Measurements from ENCODE around the gene OR2D2. TPM values are rescaled to one million over a fixed set of nuclear protein-coding genes. Genes with fewer than 3 reads are reported as not detected.
"Not testable (repeated sequence)": the region's sequence is repeated elsewhere in the genome, so short reads cannot be mapped to it uniquely, and the experiment has no call there.

Gene OR2D2
- total RNA-seq, 2 experiments from 2014 or later: 1.4 to 3.2 TPM

- H3K4me3 ChIP-seq (ENCODE audit: low read depth, low read length, poor library complexity, severe bottlenecking): no peak overlapping the region
- no peaks in the 10 kb centered on the region for H3K9me2 ChIP-seq (ENCODE audit: insufficient read depth, low read length)
- H3K9me3 ChIP-seq (ENCODE audit: low read length): peaks cover 6% of the 10 kb centered on the region; the same call in 1 of the 2 replicates
- H3K36me3 ChIP-seq (ENCODE audit: insufficient read depth, low read length): no peaks in the 10 kb centered on the region
- H2AFZ ChIP-seq (ENCODE audit: low read length): no peak overlapping the region
- DNase-seq (ENCODE audit: low spot score): no peak
- no peaks in the 10 kb centered on the region for H3K4me1 ChIP-seq (ENCODE audit: insufficient read depth, low read length, poor library complexity, severe bottlenecking)
- intact Hi-C loops (cut with micrococcal nuclease; ENCODE audit: unreplicated experiment): no loop called here
- ChIA-PET POLR2A (interaction anchor here (0.7 kb wide), 1 partner anchor 793 kb away, joined by 4 read pairs; no protein-coding TSS in a partner anchor), CTCF (ENCODE audit: unreplicated experiment) (no interaction called here)
- TF ChIP-seq CTCF (conservative IDR thresholded peaks at IDR 0.05; ENCODE audit: low read length): no peak
- no peak for TF ChIP-seq EZH2phosphoT487 (IDR thresholded peaks at IDR 0.05; ENCODE audit: borderline replicate concordance, low read depth, low read length)
- no peak overlapping the region for H3K27ac ChIP-seq (ENCODE audit: low read depth, low read length, poor library complexity, severe bottlenecking)
- no TSS peak for BruUV-seq (replicated peaks)
- H4K20me1 ChIP-seq (ENCODE audit: insufficient read depth, low read length): no peaks in the 10 kb centered on the region
- H3K4me2 ChIP-seq (ENCODE audit: low read length): no peak overlapping the region
- H3K79me2 ChIP-seq (ENCODE audit: insufficient read depth, low read depth, low read length): no peaks in the 10 kb centered on the region
Measured at GRCh38 chr11:6889835-6890234, 2.5 kb downstream of the OR2D2 start.

- POLR2A ChIA-PET: interaction anchor here (0.7 kb wide), 1 partner anchor 34 kb away, joined by 3 read pairs; no protein-coding TSS in a partner anchor
- Histone ChIP-seq H2AFZ (ENCODE audit: low read length) (no peak overlapping the region), H4K20me1 (ENCODE audit: insufficient read depth, low read length) (no peaks in the 10 kb centered on the region), H3K4me3 (ENCODE audit: low read depth, low read length, poor library complexity, severe bottlenecking) (no peak overlapping the region), H3K9me2 (ENCODE audit: insufficient read depth, low read length) (no peaks in the 10 kb centered on the region), H3K4me2 (ENCODE audit: low read length) (no peak overlapping the region), H3K27ac (ENCODE audit: low read depth, low read length, poor library complexity, severe bottlenecking) (no peak overlapping the region), H3K4me1 (ENCODE audit: insufficient read depth, low read length, poor library complexity, severe bottlenecking) (no peaks in the 10 kb centered on the region), H3K9me3 (ENCODE audit: low read length) (peaks cover 6% of the 10 kb centered on the region; the same call in 1 of the 2 replicates), H3K79me2 (ENCODE audit: insufficient read depth, low read depth, low read length) (no peaks in the 10 kb centered on the region), H3K36me3 (ENCODE audit: insufficient read depth, low read length) (no peaks in the 10 kb centered on the region)
- intact Hi-C loops (cut with micrococcal nuclease; ENCODE audit: unreplicated experiment): no loop called here
- DNase-seq (ENCODE audit: low spot score): no peak
- no peak for TF ChIP-seq CTCF (conservative IDR thresholded peaks at IDR 0.05; ENCODE audit: low read length)
- BruUV-seq (replicated peaks): no TSS peak
- CTCF ChIA-PET (ENCODE audit: unreplicated experiment): no interaction called here
Measured at GRCh38 chr11:6888830-6889229, 3.5 kb downstream of the OR2D2 start.

GRCh38 chr11:6887711-6888110 is 4.6 kb downstream of the OR2D2 start:
- H3K79me2 ChIP-seq (ENCODE audit: insufficient read depth, low read depth, low read length); H3K9me3 ChIP-seq (ENCODE audit: low read length); H3K36me3 ChIP-seq (ENCODE audit: insufficient read depth, low read length); H3K4me1 ChIP-seq (ENCODE audit: insufficient read depth, low read length, poor library complexity, severe bottlenecking); intact Hi-C loops (cut with micrococcal nuclease; ENCODE audit: unreplicated experiment); H3K27ac ChIP-seq (ENCODE audit: low read depth, low read length, poor library complexity, severe bottlenecking); CTCF ChIA-PET (ENCODE audit: unreplicated experiment); H3K4me3 ChIP-seq (ENCODE audit: low read depth, low read length, poor library complexity, severe bottlenecking); H3K9me2 ChIP-seq (ENCODE audit: insufficient read depth, low read length); DNase-seq (ENCODE audit: low spot score); H3K4me2 ChIP-seq (ENCODE audit: low read length); H4K20me1 ChIP-seq (ENCODE audit: insufficient read depth, low read length); H2AFZ ChIP-seq (ENCODE audit: low read length); BruUV-seq (replicated peaks): not testable (repeated sequence)
- POLR2A ChIA-PET: interaction anchor here (0.6 kb wide), 1 partner anchor 502 kb away, joined by 3 read pairs; no protein-coding TSS in a partner anchor

Data from OCI-LY7 (cell line).